Epithelial cell of prostate (primary cell): Measurements from ENCODE around the gene OPCML.

Source experiments
- DNase-seq: peaks from one replicate; pipeline ENCODE4 v3.0.0-alpha.2; 2011; ENCODE audit warnings: low read depth, low spot score
- H3K27ac ChIP-seq: fragments of 450-650 bp; 2 replicates; pipeline ENCODE4 v1.5.1; 2017; ENCODE audit warnings: mild to moderate bottlenecking

The OPCML gene

DNA sequence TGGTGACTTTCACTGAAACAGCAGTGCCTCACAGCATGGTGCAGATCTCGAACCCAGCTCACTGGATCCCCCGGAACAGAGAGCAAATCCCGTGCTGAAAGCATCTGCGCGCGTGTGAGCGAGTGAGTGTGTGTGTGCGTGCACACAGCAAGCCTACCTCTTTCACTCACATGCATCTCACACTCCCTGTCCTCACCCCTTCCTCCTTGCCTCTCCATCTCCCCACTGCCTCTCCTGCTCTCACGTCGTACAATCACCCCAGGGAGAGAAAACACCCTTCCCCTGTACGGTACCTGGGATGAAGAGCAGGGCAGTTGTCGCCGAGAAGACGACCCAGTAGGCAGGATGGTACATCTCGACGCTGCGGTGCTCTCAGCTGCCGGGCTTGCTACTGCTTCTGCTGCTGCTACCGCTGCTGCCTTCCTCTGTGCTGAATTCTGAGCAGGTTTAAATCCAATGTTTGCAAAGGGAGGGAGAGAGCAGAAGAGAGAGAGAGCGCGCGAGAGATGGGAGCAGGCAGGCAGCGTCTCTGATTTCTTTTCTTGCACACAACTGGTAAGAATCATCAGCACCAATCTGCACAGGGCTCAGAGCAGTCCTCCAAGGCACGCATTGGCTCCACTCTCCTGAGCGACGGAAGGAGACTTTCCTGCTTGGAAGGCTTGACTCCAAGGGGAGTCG lies at the start of gene OPCML:
OPCML (minus strand) TSS at position 531 of the 681 bp plus-strand sequence.
- H3K27ac ChIP-seq, result no peak within 1 kb of the TSS
- DNase-seq, result no peak

DNA sequence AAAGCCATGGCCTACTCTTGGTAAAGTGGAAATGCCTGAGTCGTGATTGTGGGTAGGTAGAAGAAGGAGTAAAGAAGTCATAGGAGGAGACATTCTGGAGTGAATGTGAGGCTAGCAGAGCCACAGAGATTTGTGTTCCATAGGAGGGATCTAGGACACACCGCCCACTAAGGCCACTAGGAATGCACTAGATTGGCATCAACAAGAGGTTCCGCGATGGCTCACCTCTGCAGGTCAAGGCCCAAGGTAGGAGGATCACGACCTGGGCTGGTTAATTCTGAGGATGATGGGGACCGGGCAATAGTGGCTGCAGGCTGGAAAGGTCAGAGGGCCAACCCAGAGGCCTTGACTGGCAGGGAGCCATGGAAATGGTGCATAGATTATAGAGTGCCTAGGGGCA lies 48.8 kb upstream of the OPCML start:
- no peak for DNase-seq
- no peak overlapping the region for H3K27ac ChIP-seq

DNA sequence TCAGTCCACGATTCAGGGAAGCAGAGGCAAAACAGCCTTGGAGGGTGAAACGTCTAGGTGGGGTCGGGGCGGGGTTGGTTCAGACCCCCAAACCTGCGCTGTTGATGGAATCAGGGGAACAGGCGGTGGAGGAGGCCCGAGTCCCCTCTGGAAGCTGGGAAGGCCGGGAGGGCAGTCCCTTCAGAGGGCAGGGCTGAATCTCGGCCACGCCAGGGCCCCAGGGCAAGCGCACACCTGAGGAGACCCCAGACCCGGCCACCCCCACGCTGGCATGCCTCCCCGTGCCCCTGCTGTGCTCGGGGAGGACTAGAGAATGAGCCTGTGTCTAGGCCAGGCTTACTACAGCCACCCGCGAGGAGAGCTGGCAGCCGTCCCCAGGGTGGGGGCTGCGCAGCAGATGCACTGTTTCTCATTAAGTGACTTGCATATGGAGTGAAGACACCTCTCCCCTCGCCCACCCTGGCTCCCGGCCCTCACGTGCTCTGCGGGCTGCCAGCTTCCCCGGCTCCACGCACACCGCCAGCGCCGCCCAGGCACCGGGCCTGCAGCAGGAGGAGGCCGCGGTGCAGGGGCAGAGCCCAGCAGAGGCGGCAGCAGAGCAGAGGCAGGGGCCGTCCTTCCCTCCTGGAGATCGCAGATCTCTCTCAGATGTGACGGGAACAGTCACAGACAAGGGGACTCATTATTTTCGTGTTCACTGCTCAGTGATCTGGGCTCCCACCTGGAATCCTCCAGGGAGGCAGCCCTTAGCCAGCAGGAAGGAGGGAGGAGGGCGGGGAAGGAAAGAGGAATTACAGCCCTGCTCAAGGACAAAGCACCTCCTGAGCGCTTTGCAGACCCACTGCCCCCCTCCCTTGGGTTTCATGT lies 47.1 kb upstream of the OPCML start:
- H3K27ac ChIP-seq, result no peak overlapping the region
- DNase-seq, result no peak

DNA sequence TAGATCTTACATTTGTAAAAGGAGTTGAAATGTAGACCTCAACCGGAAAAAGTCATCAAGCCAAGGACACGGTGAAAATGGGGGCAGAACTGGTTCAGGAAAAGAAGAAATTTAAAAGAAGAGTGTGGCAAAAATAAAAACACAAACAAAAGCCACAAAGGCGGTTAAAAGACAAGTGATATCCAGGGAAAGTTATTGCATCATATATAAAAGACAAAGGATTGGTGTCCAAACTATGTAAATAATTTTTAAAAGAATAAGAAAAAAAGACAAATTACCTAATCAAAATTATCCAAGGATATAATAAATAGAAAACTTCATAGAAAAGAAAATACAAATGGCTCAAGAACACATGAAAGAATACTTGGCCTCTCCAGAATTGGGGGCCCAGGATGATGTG lies 45.1 kb upstream of the OPCML start:
- DNase-seq, result no peak
- no peak overlapping the region for H3K27ac ChIP-seq

DNA sequence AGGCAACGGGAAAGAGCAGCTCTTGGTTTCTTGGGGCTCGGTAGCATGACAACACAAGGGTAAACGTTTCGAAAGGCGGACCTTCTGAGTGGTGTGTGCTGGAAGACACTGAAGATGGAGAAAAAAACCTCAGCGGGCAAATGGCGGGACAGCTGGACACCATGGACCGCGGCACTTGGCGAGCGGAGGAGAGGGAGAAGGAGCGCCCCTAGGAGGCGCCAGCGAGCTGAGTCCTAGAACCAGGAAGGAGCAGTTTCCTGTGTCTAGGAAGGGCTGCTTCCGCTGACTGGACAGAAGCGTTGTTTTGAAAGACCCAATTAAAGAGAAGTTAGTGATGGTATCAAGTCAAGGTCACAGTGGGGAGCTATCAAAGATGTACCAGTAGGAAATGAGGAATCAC lies 44.0 kb upstream of the OPCML start:
- DNase-seq, result no peak
- no peak overlapping the region for H3K27ac ChIP-seq

DNA sequence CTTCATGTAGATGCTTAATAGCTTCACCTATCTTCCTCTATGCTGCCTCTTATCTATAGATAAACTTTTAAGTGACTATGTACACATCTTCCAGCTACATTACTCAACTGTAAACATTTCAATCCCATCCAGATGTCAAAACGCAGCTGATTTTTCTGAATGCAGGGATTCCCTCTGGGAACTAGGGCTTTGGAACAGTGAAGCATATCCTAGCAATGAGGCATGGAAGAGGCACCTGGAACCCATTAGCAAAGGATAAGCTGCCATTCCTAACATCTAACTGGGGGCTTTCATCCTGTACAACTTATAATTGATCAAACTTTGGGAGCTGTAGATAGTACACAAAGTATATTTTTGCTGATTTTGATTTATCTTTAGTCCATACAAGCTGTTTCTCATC lies 40.8 kb upstream of the OPCML start:
- no peak for DNase-seq
- no peak overlapping the region for H3K27ac ChIP-seq

DNA sequence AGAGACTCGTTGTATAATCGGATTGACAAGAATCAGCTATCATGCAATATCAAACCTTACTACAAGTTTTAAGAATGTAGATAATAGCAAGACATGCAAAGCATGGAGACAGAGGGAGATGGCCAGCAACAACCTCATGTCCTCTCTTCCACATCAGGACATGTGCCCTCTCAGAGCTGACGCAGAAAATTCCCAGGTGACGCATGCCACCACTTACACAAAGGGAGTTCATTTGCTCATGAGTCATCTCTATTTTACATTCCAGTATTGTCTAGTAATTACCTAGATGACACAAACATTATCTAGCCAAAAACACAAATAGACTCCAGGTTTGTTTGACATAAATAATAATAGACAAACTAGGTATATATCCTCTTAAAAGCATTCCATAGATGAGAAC lies 38.1 kb upstream of the OPCML start:
- H3K27ac ChIP-seq, result no peak overlapping the region
- peak; percentile 3 for DNase-seq

DNA sequence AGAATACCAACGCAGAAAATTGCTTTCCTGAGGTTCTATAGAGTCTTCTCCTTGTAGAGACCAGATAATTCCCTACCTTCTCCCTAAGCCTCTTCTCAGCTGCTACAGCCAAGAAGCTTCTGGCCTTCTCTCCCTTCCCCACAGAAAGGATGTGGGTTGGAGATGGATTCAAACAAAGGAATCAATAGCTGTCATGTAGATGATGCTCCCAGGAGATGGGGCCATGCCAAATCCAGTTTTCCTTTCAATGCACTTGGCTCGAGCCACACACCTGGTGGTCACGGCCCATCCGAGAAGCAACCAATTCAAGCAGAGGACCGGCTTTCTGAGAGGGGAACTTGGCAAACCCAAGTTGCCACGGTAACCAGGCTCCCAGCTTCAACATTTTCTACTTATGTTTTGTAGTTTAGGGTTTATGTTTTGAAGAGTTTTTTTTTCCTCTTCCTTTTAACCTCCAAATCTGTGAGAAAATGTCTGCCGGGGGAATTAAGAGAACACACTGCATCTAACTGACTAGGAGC lies 31.3 kb upstream of the OPCML start:
- no peak overlapping the region for H3K27ac ChIP-seq
- no peak for DNase-seq

DNA sequence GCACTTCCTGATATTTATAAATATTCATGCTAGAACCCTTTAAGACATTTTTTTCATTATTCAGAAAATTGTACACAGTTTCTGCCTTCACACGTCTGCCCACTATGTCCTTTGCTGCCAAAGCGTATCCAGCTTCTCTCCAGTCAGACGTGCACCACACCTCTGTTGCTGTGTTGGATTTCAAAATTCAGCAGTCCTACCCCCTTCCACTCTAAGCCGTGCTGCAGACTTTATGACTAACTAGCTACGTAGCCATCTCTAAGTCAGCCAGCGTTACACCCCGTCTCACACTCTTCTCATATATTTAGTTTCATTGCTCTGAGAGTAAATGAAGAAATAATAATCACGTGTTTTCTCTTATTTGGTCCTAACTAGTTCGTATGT lies 28.2 kb upstream of the OPCML start:
- no peak overlapping the region for H3K27ac ChIP-seq
- no peak for DNase-seq

DNA sequence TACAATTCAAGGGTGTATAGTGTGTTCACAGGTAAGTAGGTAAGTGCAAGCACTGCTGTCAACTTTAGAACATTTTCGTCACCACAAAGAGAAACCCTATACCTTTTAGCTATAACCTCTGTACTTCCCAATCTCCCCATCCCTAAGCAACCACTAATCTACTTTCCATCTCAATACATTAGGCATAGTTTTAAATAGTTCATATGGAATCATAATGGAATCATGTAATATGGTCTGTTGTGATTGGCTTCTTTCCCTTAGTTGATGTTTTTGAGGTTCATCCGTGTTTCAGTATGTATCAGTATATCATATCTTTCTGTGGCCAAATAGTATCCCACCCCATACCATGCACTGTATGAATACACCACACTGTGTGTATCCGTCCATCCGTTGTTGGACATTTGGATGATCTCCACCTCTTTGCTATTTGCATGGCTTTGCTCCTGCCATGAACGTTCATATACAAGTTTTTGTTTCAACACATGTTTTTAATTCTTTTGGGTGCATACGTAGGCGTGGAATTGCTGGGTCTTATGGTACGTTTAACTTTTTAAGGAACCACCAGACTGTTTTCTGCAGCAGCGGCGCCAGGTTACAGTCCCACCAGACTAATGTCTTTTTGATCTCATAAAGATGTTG lies 27.7 kb upstream of the OPCML start:
- no peak overlapping the region for H3K27ac ChIP-seq
- no peak for DNase-seq

DNA sequence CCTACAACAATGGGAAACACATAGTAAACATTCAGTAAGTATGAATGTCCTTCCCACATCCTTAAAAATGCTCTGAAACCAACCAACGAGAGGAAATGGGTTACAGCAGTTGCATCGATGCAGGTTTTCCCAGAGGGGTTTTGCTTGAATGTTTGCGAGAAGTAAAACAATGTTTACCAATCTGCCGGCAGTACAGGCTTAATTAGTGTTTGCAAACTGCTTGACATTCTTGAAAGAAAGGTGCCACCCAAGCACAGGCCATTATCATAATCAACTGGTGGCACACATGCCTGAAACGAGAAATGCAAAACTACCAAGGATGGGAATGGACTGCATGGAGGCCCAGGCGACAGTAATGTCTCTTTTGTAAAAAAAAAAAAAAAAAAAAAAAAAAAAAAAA lies 27.1 kb upstream of the OPCML start:
- DNase-seq, result no peak
- H3K27ac ChIP-seq, result no peak overlapping the region

DNA sequence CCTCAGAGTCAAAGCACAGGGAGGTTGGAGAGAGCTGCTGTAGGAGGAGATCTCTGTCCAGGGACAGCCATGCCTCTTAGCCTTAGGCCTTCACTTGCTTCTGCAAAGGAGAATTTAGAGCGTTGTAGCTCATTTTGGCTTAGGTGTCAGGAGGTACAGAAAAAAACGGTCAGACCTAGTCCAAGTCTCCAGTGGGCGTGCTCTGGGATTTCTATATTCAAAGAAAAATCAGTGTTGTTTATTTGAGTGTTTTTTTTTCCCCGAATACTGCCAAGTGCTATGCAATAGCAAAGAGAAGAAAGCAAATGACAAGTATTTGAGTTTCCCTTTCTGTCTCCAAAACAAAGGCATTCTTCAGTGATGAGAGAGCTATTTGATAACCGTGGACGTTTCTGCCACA lies 22.7 kb upstream of the OPCML start:
- no peak overlapping the region for H3K27ac ChIP-seq
- DNase-seq, result no peak

DNA sequence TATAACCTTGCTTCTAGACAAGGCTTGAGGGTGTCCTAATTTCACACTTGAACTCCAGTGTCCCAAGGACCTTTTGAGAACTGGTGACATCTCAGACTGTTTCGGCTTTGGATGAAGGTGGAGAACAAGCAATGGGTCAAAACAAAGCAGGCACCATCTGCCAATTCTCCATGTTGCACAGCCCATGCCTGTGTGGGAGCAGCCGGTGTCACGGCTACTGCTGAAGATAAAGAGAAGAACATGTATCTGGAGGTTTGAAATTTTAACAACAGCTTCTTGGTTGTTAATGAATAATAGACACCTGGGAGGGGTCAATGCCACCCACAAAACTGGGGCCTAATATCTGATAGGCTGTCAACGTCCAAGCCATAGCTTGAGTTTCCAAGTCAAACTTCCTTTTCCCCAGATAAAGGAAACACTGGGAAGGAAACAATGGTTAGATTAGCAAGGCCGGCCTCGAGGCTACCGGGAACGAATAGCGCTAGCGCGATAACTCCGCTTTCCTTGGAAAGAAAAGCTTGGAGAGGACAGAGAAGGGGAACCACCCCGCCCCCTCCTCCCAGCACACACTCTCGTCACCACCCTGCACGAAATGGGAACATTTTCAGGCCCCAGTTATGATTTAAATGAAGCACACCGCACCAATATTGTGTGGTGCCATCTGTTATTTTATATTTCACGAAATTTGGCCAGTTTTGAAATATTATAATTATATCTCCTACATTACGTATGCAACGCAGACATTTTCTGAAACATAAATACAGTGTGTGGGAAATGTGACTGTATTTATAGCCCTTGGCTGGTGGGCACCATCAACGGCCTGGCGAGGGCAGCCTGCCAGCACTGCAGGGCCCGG lies 21.8 kb upstream of the OPCML start:
- H3K27ac ChIP-seq, result no peak overlapping the region
- no peak for DNase-seq

DNA sequence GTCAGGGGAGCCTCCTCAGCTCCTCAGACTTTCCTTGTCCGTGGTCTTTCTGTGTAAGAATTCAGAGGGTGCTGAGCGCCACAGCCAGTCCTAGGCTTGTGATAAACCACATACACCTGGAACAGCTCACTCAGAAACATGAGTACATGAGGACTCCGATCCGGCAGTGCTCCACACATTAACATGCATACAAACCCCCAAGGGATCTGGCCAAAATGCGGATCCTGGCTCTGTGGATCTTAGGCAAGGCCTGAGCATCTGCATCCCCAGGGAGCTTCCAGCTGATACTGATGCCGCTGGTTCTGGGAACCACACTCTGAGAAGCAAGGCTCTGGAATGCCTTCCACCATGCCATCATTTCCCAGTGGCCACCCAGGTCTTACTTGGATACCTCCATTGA lies 20.6 kb upstream of the OPCML start:
- DNase-seq, result no peak
- no peak overlapping the region for H3K27ac ChIP-seq

DNA sequence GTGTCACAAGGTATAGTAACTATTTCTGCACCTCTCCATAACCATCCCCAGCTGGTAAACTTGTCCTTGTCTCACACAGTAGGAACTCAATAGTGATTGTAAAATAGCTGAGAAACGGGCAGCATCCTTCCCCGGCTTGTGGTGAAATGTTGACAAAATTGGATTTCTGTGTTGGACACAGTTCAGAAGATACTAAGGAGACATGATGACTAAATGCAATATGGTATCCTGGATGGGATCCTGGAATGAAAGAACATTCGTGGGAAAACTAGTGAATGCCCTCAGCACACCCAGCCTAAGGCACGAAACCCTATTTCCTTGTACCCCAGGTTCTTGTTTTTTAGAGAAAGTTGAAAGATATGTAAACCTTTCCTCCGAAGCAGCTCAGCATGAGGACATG lies 18.8 kb upstream of the OPCML start:
- DNase-seq, result no peak
- no peak overlapping the region for H3K27ac ChIP-seq

DNA sequence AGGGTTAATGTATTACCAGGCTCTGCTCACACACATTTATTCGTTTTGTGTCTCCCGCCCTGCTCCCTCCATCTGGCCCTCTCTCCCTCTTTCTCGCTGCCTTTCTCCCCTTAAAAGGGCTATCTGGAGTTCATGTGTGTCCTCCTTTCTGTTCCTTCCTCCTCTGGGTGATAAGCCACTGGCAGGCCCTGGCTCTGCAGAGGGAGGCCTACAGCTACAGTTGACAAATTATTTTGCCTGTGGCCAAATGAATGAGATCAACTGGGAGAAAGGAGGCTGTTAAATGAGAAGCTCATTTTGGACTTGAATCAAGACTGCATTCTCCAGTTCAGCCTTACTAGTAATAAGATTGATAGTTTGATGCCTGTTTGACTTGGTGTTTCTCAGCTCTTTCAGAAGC lies 17.5 kb upstream of the OPCML start:
- DNase-seq, result no peak
- H3K27ac ChIP-seq, result no peak overlapping the region

DNA sequence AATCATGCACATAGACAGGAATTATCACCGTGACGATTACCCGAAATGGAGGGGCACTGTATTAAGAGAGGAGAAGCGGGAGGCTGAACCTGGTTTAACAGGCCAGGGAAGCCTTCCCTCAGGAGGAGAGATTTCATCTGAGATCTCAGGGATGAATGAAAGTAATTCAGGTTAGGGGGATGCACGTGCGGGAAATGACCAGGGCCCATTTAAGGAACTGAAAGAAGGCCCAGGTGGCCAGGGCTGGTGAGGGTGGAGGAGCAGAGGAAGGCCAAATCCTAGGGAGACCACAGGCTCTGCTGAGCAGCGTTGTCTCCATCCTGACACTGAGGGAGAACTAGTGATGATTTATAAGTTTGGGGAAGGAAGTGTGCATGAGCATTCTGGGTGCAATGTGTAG lies 16.3 kb upstream of the OPCML start:
- no peak for DNase-seq

DNA sequence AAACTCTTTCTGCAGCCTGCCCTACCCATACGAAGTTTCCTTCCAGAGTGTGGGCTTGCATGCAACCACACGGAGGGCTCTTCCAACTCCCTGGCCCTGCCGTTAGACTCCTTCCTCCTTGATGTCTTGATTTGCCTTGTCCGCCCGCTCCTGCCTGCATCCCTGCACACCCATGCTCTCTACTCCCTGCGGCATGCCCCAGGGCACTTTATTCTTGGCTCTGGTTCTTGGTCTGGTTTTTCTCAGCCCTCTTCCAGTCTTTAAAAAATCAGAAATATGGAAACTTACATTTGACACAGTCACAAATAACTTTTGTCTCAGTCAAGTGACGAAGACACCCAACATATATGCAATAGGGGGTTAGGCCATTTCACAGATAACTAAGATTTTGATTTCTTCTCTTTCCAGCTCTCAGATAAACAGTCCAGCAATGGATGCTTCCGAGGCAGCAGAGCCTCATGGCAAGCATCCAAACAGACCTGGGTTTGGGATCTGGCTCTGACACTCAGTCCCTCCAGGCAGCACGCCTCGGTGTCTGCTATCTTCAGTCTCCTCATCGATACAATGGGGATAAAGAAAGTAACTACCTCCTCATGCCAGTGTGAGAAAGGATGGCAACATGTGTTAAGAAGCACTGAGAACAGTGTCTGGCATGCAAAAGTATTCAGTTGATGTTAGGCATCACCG lies 15.7 kb upstream of the OPCML start:
- no peak for DNase-seq
- H3K27ac ChIP-seq, result no peak overlapping the region

More for the DNA sequence above, 16.3 kb upstream of the OPCML start:
- no peak overlapping the region for H3K27ac ChIP-seq

DNA sequence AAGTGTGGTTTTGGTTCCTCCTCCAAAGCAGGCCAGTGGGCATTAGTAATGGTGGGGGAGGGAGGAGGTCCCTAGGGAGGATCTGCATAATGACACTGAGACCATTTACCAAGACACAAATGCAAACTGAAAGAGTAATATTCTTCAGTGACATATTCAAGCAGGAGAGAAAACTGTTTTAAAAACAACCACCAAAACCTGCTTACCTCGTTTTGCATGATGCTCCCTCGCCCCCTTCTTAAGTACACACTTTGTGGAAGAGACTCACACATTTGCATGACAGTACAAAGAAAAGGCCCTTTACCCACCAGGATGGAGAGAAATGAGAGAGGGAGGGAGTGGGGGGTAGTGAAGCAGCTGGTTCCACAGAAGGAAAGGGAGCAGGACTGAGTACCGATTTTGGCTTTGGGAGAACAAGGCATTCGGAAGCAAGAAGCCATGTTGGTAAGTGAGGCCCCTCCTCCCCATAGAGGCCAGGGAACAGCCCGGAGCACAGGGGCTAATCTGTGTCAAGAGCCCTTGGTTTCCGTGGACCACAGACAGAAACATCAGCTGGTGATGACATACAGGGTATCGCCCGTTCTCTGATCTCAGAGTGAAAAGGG lies 13.0 kb upstream of the OPCML start:
- no peak overlapping the region for H3K27ac ChIP-seq
- no peak for DNase-seq
